Muscle layer of duodenum (tissue), 2 donors: ENCODE measurements around the gene DIRAS2.

Experiments
- H3K27ac ChIP-seq: one replicate; pipeline ENCODE4 v1.7.0; 2013; ENCODE audit warnings: mild to moderate bottlenecking, low read length
- H3K27me3 ChIP-seq: one replicate; pipeline ENCODE4 v1.7.0; 2013; ENCODE audit warnings: low read depth, mild to moderate bottlenecking, control low read depth, low read length
- H3K36me3 ChIP-seq, 2 donors: one replicate each; pipeline ENCODE4 v1.7.0; 2013; ENCODE audit warnings: low read length in 2 of 2, control low read depth in 1 of 2, mild to moderate bottlenecking in 1 of 2; ENCODE audit not compliant: insufficient read depth in 2 of 2, control insufficient read depth in 1 of 2
- H3K4me1 ChIP-seq, 2 donors: one replicate each; pipeline ENCODE4 v1.7.0; 2013; ENCODE audit warnings: low read length in 2 of 2, mild to moderate bottlenecking in 2 of 2, control low read depth in 1 of 2, moderate library complexity in 1 of 2; ENCODE audit not compliant: insufficient read depth in 2 of 2, control insufficient read depth in 1 of 2
- H3K4me3 ChIP-seq, 2 donors: one replicate each; pipeline ENCODE4 v1.7.0; 2013; ENCODE audit warnings: low read length in 2 of 2, low read depth in 1 of 2, mild to moderate bottlenecking in 1 of 2
- H3K9me3 ChIP-seq, 2 donors: one replicate each; pipeline ENCODE4 v1.7.0; 2013; ENCODE audit warnings: low read length in 2 of 2, control low read depth in 1 of 2, mild to moderate bottlenecking in 1 of 2; ENCODE audit not compliant: control insufficient read depth in 1 of 2
- donor health status: healthy.

Gene DIRAS2

GRCh38 chr9:90645721-90646120 is 3.1 kb upstream of the DIRAS2 start:
- peaks cover 5% of the 10 kb centered on the region in 2 donors for H3K9me3 ChIP-seq
- H3K27me3 ChIP-seq, result no peaks in the 10 kb centered on the region
- no peak overlapping the region for H3K27ac ChIP-seq
- H3K4me1 ChIP-seq, result peaks cover 0 to 9% of the 10 kb centered on the region in 2 donors
- no peaks in the 10 kb centered on the region for H3K36me3 ChIP-seq
- no peak overlapping the region for H3K4me3 ChIP-seq

GRCh38 chr9:90641884-90642487 is 638 bp downstream of the DIRAS2 start:
- Histone ChIP-seq H3K27me3 (no peaks in the 10 kb centered on the region), H3K27ac (no peak overlapping the region), H3K4me1 (peaks cover 0 to 9% of the 10 kb centered on the region in 2 donors), H3K4me3 (peak overlapping the region; percentile 47 to 66), H3K9me3 (no peaks in the 10 kb centered on the region), H3K36me3 (no peaks in the 10 kb centered on the region)

- Histone ChIP-seq H3K4me3 (no peak overlapping the region), H3K4me1 (peaks cover 0 to 9% of the 10 kb centered on the region in 2 donors), H3K36me3 (no peaks in the 10 kb centered on the region), H3K27me3 (no peaks in the 10 kb centered on the region), H3K9me3 (no peaks in the 10 kb centered on the region), H3K27ac (no peak overlapping the region)
Measured at GRCh38 chr9:90641086-90641485, 1.5 kb downstream of the DIRAS2 start.

- Histone ChIP-seq H3K4me3 (no peak overlapping the region), H3K27me3 (no peaks in the 10 kb centered on the region), H3K9me3 (no peaks in the 10 kb centered on the region), H3K36me3 (no peaks in the 10 kb centered on the region), H3K4me1 (peaks cover 0 to 9% of the 10 kb centered on the region in 2 donors), H3K27ac (no peak overlapping the region)
Measured at GRCh38 chr9:90640361-90640760, 2.3 kb downstream of the DIRAS2 start.

GRCh38 chr9:90637626-90638025 is 5.0 kb downstream of the DIRAS2 start:
- H3K4me1 ChIP-seq, result peaks cover 0 to 4% of the 10 kb centered on the region in 2 donors
- H3K9me3 ChIP-seq, result no peaks in the 10 kb centered on the region
- H3K4me3 ChIP-seq, result no peak overlapping the region
- H3K27ac ChIP-seq, result no peak overlapping the region
- H3K27me3 ChIP-seq, result no peaks in the 10 kb centered on the region
- no peaks in the 10 kb centered on the region for H3K36me3 ChIP-seq

GRCh38 chr9:90632647-90633207 is 9.9 kb downstream of the DIRAS2 start:
- Histone ChIP-seq H3K4me1 (no peaks in the 10 kb centered on the region), H3K4me3 (no peak overlapping the region), H3K36me3 (no peaks in the 10 kb centered on the region), H3K27me3 (no peaks in the 10 kb centered on the region), H3K9me3 (no peaks in the 10 kb centered on the region), H3K27ac (no peak overlapping the region)

DNA sequence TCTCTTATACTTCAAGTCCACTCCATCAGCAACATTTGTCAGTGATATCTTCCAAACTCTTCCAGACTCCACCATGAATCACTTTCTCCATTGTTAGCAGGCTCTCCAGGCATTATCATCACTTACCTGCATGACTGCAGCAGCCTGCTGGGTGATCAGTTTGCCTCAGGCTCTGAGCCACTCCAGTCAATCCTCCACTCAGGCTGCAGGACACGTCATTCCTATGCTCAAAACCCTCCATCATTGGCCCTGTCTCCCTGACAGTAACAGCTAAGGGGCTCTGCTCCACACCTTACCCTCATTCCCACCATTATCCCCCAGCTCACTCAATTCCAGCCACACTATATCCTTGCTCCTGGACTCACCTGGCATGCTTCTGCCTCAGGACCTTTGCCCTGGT is 10.7 kb downstream of the DIRAS2 start:
- Histone ChIP-seq H3K27me3 (no peaks in the 10 kb centered on the region), H3K27ac (no peak overlapping the region), H3K4me1 (no peaks in the 10 kb centered on the region), H3K4me3 (no peak overlapping the region), H3K9me3 (no peaks in the 10 kb centered on the region), H3K36me3 (no peaks in the 10 kb centered on the region)

DNA sequence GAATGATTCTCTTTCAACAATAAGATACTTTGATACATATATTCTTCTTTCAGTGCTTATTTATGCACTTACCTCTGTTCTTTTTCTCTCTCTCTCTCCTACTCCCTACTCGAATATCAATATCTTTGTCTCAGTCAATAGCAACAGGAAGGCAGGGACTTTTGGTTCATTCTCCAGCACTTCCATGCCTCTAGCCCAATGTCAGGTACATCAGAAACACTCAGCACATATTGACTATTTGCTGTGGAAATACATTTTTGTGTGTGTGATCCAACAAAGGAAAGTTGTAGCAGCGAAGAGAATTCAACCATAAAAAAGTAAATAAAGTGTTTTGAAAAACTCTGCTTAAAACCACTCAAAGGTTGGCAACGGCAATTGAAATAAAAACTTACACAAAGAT is 12.6 kb downstream of the DIRAS2 start:
- no peaks in the 10 kb centered on the region for H3K4me1 ChIP-seq
- no peak overlapping the region for H3K4me3 ChIP-seq

DNA sequence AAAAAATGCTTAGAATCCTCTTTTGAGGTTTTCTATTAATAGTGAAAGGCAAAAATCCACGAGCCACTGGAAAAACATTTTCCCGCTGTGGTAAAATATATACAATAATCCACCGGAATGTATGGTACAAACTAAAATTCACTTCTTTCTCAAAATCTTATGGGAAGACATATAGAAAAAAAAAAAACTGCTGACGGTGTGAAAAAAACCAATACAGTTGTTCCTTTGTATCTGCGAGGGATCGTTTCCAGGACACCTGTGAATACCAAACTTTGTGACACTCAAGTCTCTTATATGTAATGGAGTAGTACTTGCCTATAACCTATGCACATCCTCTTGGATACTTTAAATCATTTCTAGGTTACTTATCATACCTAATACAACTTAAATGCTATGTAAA is 13.3 kb downstream of the DIRAS2 start:
- Histone ChIP-seq H3K27me3 (no peaks in the 10 kb centered on the region), H3K27ac (no peak overlapping the region), H3K9me3 (no peaks in the 10 kb centered on the region), H3K36me3 (no peaks in the 10 kb centered on the region), H3K4me1 (no peaks in the 10 kb centered on the region), H3K4me3 (no peak overlapping the region)

More for the DNA sequence above, 12.6 kb downstream of the DIRAS2 start:
- no peaks in the 10 kb centered on the region for H3K9me3 ChIP-seq
- no peak overlapping the region for H3K27ac ChIP-seq
- no peaks in the 10 kb centered on the region for H3K27me3 ChIP-seq
- H3K36me3 ChIP-seq, result no peaks in the 10 kb centered on the region

DNA sequence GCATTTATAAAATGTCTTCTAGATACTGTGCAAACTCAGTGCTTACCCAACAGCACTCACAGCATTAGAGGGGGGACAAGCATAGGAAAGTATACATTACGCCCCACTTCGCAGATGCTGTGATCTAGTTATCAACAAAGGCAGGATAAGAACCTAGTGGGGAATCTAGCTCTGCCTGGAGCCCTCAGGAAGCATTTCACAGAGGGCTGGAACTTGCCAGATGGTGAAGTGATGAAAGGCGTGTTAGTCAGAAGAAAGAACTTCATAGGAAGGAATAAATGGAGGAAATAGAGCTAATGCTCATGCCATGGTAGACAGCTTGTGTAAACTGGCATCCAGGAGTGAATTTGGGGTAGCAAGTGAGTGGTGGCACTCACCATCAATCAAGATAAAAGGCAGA is 25.8 kb downstream of the DIRAS2 start:
- H3K27me3 ChIP-seq, result no peaks in the 10 kb centered on the region
- no peaks in the 10 kb centered on the region for H3K36me3 ChIP-seq
- H3K4me3 ChIP-seq, result no peak overlapping the region
- H3K4me1 ChIP-seq, result no peaks in the 10 kb centered on the region
- no peak overlapping the region for H3K27ac ChIP-seq
- no peaks in the 10 kb centered on the region for H3K9me3 ChIP-seq

- Histone ChIP-seq H3K9me3 (no peaks in the 10 kb centered on the region), H3K36me3 (no peaks in the 10 kb centered on the region), H3K27ac (no peak overlapping the region), H3K4me1 (no peaks in the 10 kb centered on the region), H3K27me3 (no peaks in the 10 kb centered on the region), H3K4me3 (no peak overlapping the region)
Measured at GRCh38 chr9:90613502-90613901, 29.1 kb downstream of the DIRAS2 start.

DNA sequence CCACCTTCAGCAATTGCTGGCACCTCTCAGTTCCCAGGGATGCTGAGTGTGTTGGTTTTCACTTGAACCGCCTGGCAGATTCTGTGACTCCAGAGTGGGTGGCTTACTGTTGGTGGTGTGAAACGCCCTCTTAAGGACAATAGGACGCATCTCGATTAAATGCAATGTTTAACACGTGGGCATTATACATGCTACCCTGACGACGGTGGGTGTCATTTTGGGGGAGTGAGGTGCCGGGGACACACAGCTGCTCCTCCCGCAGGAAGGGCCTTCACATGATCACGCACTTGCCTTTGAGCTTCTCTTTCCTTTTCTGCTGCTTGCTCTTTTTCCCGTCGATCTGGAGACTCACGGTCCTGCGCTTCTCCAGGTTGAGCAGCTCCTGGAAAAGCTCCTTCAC is 29.7 kb downstream of the DIRAS2 start:
- Histone ChIP-seq H3K9me3 (no peaks in the 10 kb centered on the region), H3K27me3 (no peaks in the 10 kb centered on the region), H3K36me3 (no peaks in the 10 kb centered on the region), H3K27ac (no peak overlapping the region), H3K4me1 (no peaks in the 10 kb centered on the region), H3K4me3 (no peak overlapping the region)
